HG02763 (cell line): ENCODE results near the gene ZIC4.

ENCODE experiments used
- ATAC-seq: cut with Tn5 transposase; IDR thresholded peaks from one replicate; pipeline ENCODE4 v1.9.1; 2021; ENCODE audit warnings: mild to moderate bottlenecking, moderate library complexity; ENCODE audit not compliant: unreplicated experiment

The ZIC4 gene

GRCh38 chr3:147405231-147406027, 914 bp downstream of the ZIC4 start:
- ATAC-seq = no peak

GRCh38 chr3:147404800-147405230, 1.5 kb downstream of the ZIC4 start:
- ATAC-seq = no peak

GRCh38 chr3:147404000-147404799, 2.1 kb downstream of the ZIC4 start:
- no peak for ATAC-seq

GRCh38 chr3:147403511-147403910, 2.8 kb downstream of the ZIC4 start:
- no peak for ATAC-seq

GRCh38 chr3:147402159-147402558, 4.2 kb downstream of the ZIC4 start:
- no peak for ATAC-seq

- ATAC-seq = no peak
These were observed 4.9 kb downstream of the ZIC4 start for GRCh38 chr3:147401421-147401820.

GRCh38 chr3:147400999-147401398, 5.3 kb downstream of the ZIC4 start:
- ATAC-seq = no peak

- ATAC-seq = no peak
These were observed 6.2 kb downstream of the ZIC4 start for GRCh38 chr3:147400111-147400510.

- no peak for ATAC-seq
These were observed 7.4 kb downstream of the ZIC4 start for GRCh38 chr3:147398813-147399534.

- no peak for ATAC-seq
These were observed 8.2 kb downstream of the ZIC4 start for GRCh38 chr3:147397875-147398812.

- no peak for ATAC-seq
These were observed 9.0 kb downstream of the ZIC4 start for GRCh38 chr3:147397155-147397874.

- ATAC-seq = no peak
These were observed 9.7 kb downstream of the ZIC4 start for GRCh38 chr3:147396712-147397046.

- ATAC-seq = no peak
These were observed 10.2 kb downstream of the ZIC4 start for GRCh38 chr3:147395899-147396711.

GRCh38 chr3:147394884-147395225, 11.5 kb downstream of the ZIC4 start:
- ATAC-seq = no peak

- no peak for ATAC-seq
These were observed 12.1 kb downstream of the ZIC4 start for GRCh38 chr3:147393943-147394883.

GRCh38 chr3:147393261-147393942, 12.9 kb downstream of the ZIC4 start:
- no peak for ATAC-seq

GRCh38 chr3:147392625-147392946, 13.8 kb downstream of the ZIC4 start:
- ATAC-seq = no peak
